Heart left ventricle (tissue), 13 donors: ENCODE results near the gene FOXB2.

Experiments
- CTCF ChIP-seq, 12 donors: fragments of 200-600 bp; sonication (generic) in 4 of 12; IDR thresholded peaks; one replicate each; pipeline versions ENCODE4 v1.5.0 to v1.8.0; 2018 to 2022; ENCODE audit warnings: antibody characterized with exemption in 12 of 12, mild to moderate bottlenecking in 5 of 12
- POLR2A ChIP-seq, 2 donors: fragments of 450-650 bp; IDR thresholded peaks; one replicate each; pipeline ENCODE4 v1.6.1; 2017; ENCODE audit warnings: antibody characterized with exemption in 2 of 2, mild to moderate bottlenecking in 2 of 2, moderate library complexity in 2 of 2
- donor health status: ischemic (EF 13 %, LVEDD 7.1; RV severe dilation, severe dysfunction).
- donor health status: DM: no; HTN: yes; CAD: no.
- donor health status: DM: no; HTN: no; CAD: no.
- donor health status: ischemic (EF 25% LVEDD 6.9; RV normal size, moderate dysfunction).
- donor health status: ischemic (EF 25% LVEDD 5.7; RV mildly dilated, moderate dysfunction).
- donor health status: ischemic (EF 35%, LVEDD 5.7; RV mildly dilated, moderate dysfunction).
- donor health status: nonischemic (EF 11% LVEDD 7.7; RV severe dilation, severe dysfunction).
- donor health status: DM: yes; HTN: yes; CAD: no.
- donor health status: PGD.
- donor health status: ischemic (EF 29% LVEDD 5.4; RV normal size, mild dysfunction).
- donor health status: nonischemic (EF 23%, LVEDD 6.1; RV moderate dilation, normal function).

- TF ChIP-seq CTCF (IDR thresholded peaks at IDR 0.05) (no peak), POLR2A (IDR thresholded peaks at IDR 0.05) (no peak)
Measured at GRCh38 chr9:77030045-77030444, 10.6 kb downstream of the FOXB2 start.
